Lung (tissue), 16 donors: ENCODE results near the gene TFAP2D. TPM values are rescaled to one million over a fixed set of nuclear protein-coding genes. Genes with fewer than 3 reads are reported as not detected.

Experiments used
- ATAC-seq: fragments of 200-7000 bp; cut with Tn5 transposase; one replicate; pipeline ENCODE4 v1.9.1; 2020; ENCODE audit warnings: moderate number of reproducible peaks; ENCODE audit not compliant: insufficient read depth, low FRiP score
- DNase-seq, 3 donors: peaks; one replicate each; pipeline ENCODE4 v3.0.0-alpha.2; 2013 to 2017
- H3K27ac ChIP-seq, 2 donors: one replicate each; pipeline ENCODE4 v1.5.1; 2013; ENCODE audit warnings: mild to moderate bottlenecking in 2 of 2, moderate library complexity in 2 of 2, control low read depth in 1 of 2, inconsistent platforms in 1 of 2, low read depth in 1 of 2, low read length in 1 of 2
- H3K27me3 ChIP-seq, 3 donors: one replicate each; pipeline ENCODE4 v1.5.1; 2013; ENCODE audit warnings: low read length in 2 of 3; ENCODE audit not compliant: control insufficient read depth in 3 of 3, insufficient read depth in 3 of 3
- H3K36me3 ChIP-seq, 4 donors: one replicate each; pipeline ENCODE4 v1.5.1; 2013; ENCODE audit warnings: low read length in 4 of 4, mild to moderate bottlenecking in 1 of 4, moderate library complexity in 1 of 4; ENCODE audit not compliant: control insufficient read depth in 4 of 4, insufficient read depth in 4 of 4
- H3K4me1 ChIP-seq, 5 donors: one replicate each; pipeline ENCODE4 v1.5.1; 2013; ENCODE audit warnings: low read length in 5 of 5, mild to moderate bottlenecking in 2 of 5, moderate library complexity in 1 of 5; ENCODE audit not compliant: control insufficient read depth in 5 of 5, insufficient read depth in 5 of 5
- H3K4me3 ChIP-seq: one replicate; pipeline ENCODE4 v1.5.1; 2013; ENCODE audit warnings: mild to moderate bottlenecking, control low read depth, moderate library complexity
- H3K9ac ChIP-seq, 2 donors: one replicate each; pipeline ENCODE4 v1.5.1; 2013; ENCODE audit warnings: low read length in 2 of 2, control low read depth in 1 of 2; ENCODE audit not compliant: insufficient read depth in 1 of 2
- H3K9me3 ChIP-seq, 4 donors: one replicate each; pipeline ENCODE4 v1.5.1; 2013; ENCODE audit warnings: low read length in 3 of 4, mild to moderate bottlenecking in 1 of 4, moderate library complexity in 1 of 4; ENCODE audit not compliant: control insufficient read depth in 4 of 4, insufficient read depth in 3 of 4
- CTCF ChIP-seq: IDR thresholded peaks from 2 replicates; pipeline ENCODE4 v1.5.1; 2012; ENCODE audit warnings: mild to moderate bottlenecking; ENCODE audit errors: control extremely low read depth, extremely low read depth
- WGBS, 2 donors: extraction: QIAGEN DNeasy Blood & Tissue Kit; methylation state at CpG; one replicate each; pipeline ENCODE4 v1.1.7; 2013; 5-methylcytosine and 5-hydroxymethylcytosine counted together
- long read RNA-seq, 5 donors: transcript quantifications; one replicate each; lab custom pipeline, GENCODE V29; 2026
- polyA plus RNA-seq, 2 donors: library from polyadenylated mRNA; stranded (reverse); fragments of 200-250 nt; gene quantifications; one replicate each; pipeline ENCODE4 v1.2.1, GENCODE V29; 2013
- total RNA-seq, 2 donors: library from RNA; depleted of rRNA in 1 of 2; stranded (reverse); fragments of >200 nt in 1 of 2; gene quantifications; one replicate each; pipeline ENCODE4 v1.2.1, GENCODE V29; 2014 to 2021
- donor health status: control.
- donor health status: control.
- donor health status: Bipolar disorder and iron deficiency.
- donor health status: healthy.
- donor health status: DM: yes; HTN: yes; CAD: no.

TFAP2D gene
- total RNA-seq: not detected
- not detected for polyA plus RNA-seq
- long read RNA-seq, donor 1: 0 reads
- long read RNA-seq, donor 2: 0 reads
- long read RNA-seq, donor 3: 0 reads
- long read RNA-seq, donor 4: 0 reads
- long read RNA-seq, donor 5: 0 reads

- H3K9ac ChIP-seq: no peak within 1 kb of the TSS
- H3K4me3 ChIP-seq: no peak within 1 kb of the TSS
- no peak for ATAC-seq
- H3K4me1 ChIP-seq: no peaks in the 10 kb centered on the region
- 4 to 5% methylated on average over 4 of the region's 4 CpGs for WGBS, 2 donors
- H3K27me3 ChIP-seq: peaks cover 17 to 98% (median 72%) of the 10 kb centered on the region in 3 donors
- no peak for TF ChIP-seq CTCF
- H3K36me3 ChIP-seq: no peaks in the 10 kb centered on the region
- no peak within 1 kb of the TSS for H3K27ac ChIP-seq
- no peak for DNase-seq
- H3K9me3 ChIP-seq: peaks cover 0 to 7% (median 0%) of the 10 kb centered on the region in 4 donors
These were observed at the start of gene TFAP2D for GRCh38 chr6:50713226-50713625. Gene TFAP2D (plus strand): TSS chr6:50713526. CDS start chr6:50714056, 530 bp downstream.

GRCh38 chr6:50663806-50664205, 49.5 kb upstream of the TFAP2D start:
- H3K4me1 ChIP-seq: no peaks in the 10 kb centered on the region
- TF ChIP-seq CTCF: no peak
- H3K27ac ChIP-seq: no peak overlapping the region
- H3K9me3 ChIP-seq: no peaks in the 10 kb centered on the region
- no peak overlapping the region for H3K9ac ChIP-seq
- ATAC-seq: no peak
- DNase-seq: no peak
- 94 to 100% methylated on average over 1 of the region's 1 CpG for WGBS, 2 donors
- H3K4me3 ChIP-seq: no peak overlapping the region
- no peaks in the 10 kb centered on the region for H3K27me3 ChIP-seq
- no peaks in the 10 kb centered on the region for H3K36me3 ChIP-seq

DNA sequence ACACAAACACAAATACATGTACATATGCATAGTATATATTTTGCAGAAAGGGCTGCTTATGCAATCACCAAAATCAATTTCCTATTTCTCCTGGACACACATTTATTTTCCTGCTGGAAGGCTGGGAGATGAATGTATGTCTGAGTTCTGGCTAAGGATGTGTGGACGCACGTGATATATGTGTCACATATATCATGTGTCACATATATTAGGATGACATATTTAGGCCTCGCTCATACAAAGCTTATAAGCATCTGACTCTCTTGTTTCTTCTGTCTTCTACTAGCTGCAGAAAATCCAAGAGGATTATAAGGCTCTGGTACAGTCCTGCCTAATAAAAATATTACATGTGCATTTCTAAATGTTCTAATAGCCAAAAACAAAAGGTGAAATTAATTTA, 47.2 kb upstream of the TFAP2D start:
- no peaks in the 10 kb centered on the region for H3K36me3 ChIP-seq
- H3K9me3 ChIP-seq: no peaks in the 10 kb centered on the region
- ATAC-seq: no peak
- no peaks in the 10 kb centered on the region for H3K27me3 ChIP-seq
- H3K9ac ChIP-seq: no peak overlapping the region
- no peak for DNase-seq
- TF ChIP-seq CTCF: no peak
- H3K4me1 ChIP-seq: no peaks in the 10 kb centered on the region
- no peak overlapping the region for H3K27ac ChIP-seq
- no peak overlapping the region for H3K4me3 ChIP-seq
- WGBS, 2 donors: 70 to 82% methylated on average over 3 of the region's 3 CpGs
